Umbilical cord (tissue), 2 donors: ENCODE data around the gene HOXC10. TPM values are rescaled to one million over a fixed set of nuclear protein-coding genes. Genes with fewer than 3 reads are reported as not detected.

ENCODE experiments used
- DNase-seq: peaks from one replicate; pipeline ENCODE4 v3.0.0-alpha.2; 2015; ENCODE audit warnings: low spot score
- total RNA-seq: library from RNA; depleted of rRNA; stranded (reverse); fragments of >200 nt; gene quantifications from one replicate; pipeline ENCODE4 v1.2.3, GENCODE V29; 2014; ENCODE audit warnings: low replicate concordance; ENCODE audit not compliant: insufficient read depth

HOXC10 gene
- total RNA-seq, 1 donor from 2014 or later, result 3.4 TPM

- DNase-seq, result peak; percentile 84
Observed at GRCh38 chr12:54028314-54029201, 43.6 kb downstream of the HOXC10 start, which contains the start of gene HOXC6. Gene HOXC6 (plus strand): TSS chr12:54028440. CDS start chr12:54028522, 82 bp downstream.

GRCh38 chr12:54029529-54030441, 44.8 kb downstream of the HOXC10 start:
- DNase-seq, result no peak

GRCh38 chr12:54030442-54030801, 45.5 kb downstream of the HOXC10 start:
- DNase-seq, result no peak

GRCh38 chr12:54030889-54031471, 46.0 kb downstream of the HOXC10 start:
- peak; percentile 81 for DNase-seq

- no peak for DNase-seq
Observed at GRCh38 chr12:54031480-54031879, 46.5 kb downstream of the HOXC10 start.

- DNase-seq, result no peak
Observed at GRCh38 chr12:54032086-54032619, 47.2 kb downstream of the HOXC10 start.

- DNase-seq, result peak; percentile 92
Observed at GRCh38 chr12:54032627-54033100, 47.7 kb downstream of the HOXC10 start, which contains the start of gene HOXC5. Gene HOXC5 (plus strand): TSS chr12:54033050. CDS start chr12:54033123, 73 bp downstream.

- DNase-seq, result peak; percentile 79
Observed at GRCh38 chr12:54033106-54033979, 48.4 kb downstream of the HOXC10 start.

GRCh38 chr12:54033980-54034784, 49.2 kb downstream of the HOXC10 start:
- DNase-seq, result no peak

- no peak for DNase-seq
Observed at GRCh38 chr12:54034785-54035310, 49.9 kb downstream of the HOXC10 start.

GRCh38 chr12:54035568-54036264, 50.8 kb downstream of the HOXC10 start:
- no peak for DNase-seq

- DNase-seq, result no peak
Observed at GRCh38 chr12:54036620-54037359, 51.8 kb downstream of the HOXC10 start.

GRCh38 chr12:54037360-54038283, 52.7 kb downstream of the HOXC10 start:
- peak; percentile 88 for DNase-seq

GRCh38 chr12:54038284-54038870, 53.4 kb downstream of the HOXC10 start:
- DNase-seq, result no peak

- DNase-seq, result no peak
Observed at GRCh38 chr12:54038871-54039414, 54.0 kb downstream of the HOXC10 start.
